Kidney (tissue), 14 donors: ENCODE results near the gene TMPRSS15. TPM values are rescaled to one million over a fixed set of nuclear protein-coding genes. Genes with fewer than 3 reads are reported as not detected.

Experiments used
- DNase-seq, 5 donors: peaks; one replicate each; pipeline ENCODE4 v3.0.0-alpha.2; 2013 to 2020
- FAIRE-seq: peaks from 2 replicates; lab custom pipeline; 2012; peaks lifted over from hg19 to GRCh38; lab: Jason Lieb, UNC
- H3K27ac ChIP-seq, 2 donors: one replicate each; pipeline ENCODE4 v1.7.0; 2013; ENCODE audit warnings: low read depth in 2 of 2, low read length in 2 of 2, inconsistent platforms in 1 of 2
- H3K27me3 ChIP-seq: one replicate; pipeline ENCODE4 v1.7.1; 2013; ENCODE audit warnings: low read length, inconsistent platforms; ENCODE audit not compliant: control insufficient read depth, insufficient read depth
- H3K36me3 ChIP-seq, 3 donors: one replicate each; pipeline versions ENCODE4 v1.7.0 to v1.7.1; 2013; ENCODE audit warnings: low read length in 3 of 3, control low read depth in 1 of 3, inconsistent platforms in 1 of 3; ENCODE audit not compliant: insufficient read depth in 3 of 3, control insufficient read depth in 2 of 3
- H3K4me1 ChIP-seq, 3 donors: one replicate each; pipeline versions ENCODE4 v1.7.0 to v1.7.1; 2013; ENCODE audit warnings: low read length in 3 of 3, inconsistent platforms in 1 of 3, low read depth in 1 of 3; ENCODE audit not compliant: control insufficient read depth in 2 of 3, insufficient read depth in 2 of 3
- H3K4me3 ChIP-seq, 3 donors: one replicate each; pipeline versions ENCODE4 v1.7.0 to v1.8.1; 2013; ENCODE audit warnings: low read length in 3 of 3, control low read depth in 1 of 3, inconsistent platforms in 1 of 3
- H3K9ac ChIP-seq, 3 donors: one replicate each; pipeline versions ENCODE4 v1.7.0 to v1.7.1; 2013; ENCODE audit warnings: low read length in 3 of 3, control low read depth in 1 of 3, inconsistent platforms in 1 of 3
- H3K9me3 ChIP-seq, 3 donors: one replicate each; pipeline versions ENCODE4 v1.7.0 to v1.7.1; 2013; ENCODE audit warnings: low read length in 3 of 3, control low read depth in 1 of 3, inconsistent platforms in 1 of 3; ENCODE audit not compliant: control insufficient read depth in 2 of 3, insufficient read depth in 1 of 3
- CTCF ChIP-seq: IDR thresholded peaks from 3 replicates; pipeline ENCODE4 v1.5.1; 2012; ENCODE audit warnings: mild to moderate bottlenecking, moderate library complexity, borderline replicate concordance; ENCODE audit not compliant: insufficient read depth; ENCODE audit errors: extremely low read depth
- intact Hi-C: fragments of 100-400 bp; cut with DNase I; formaldehyde crosslinking; loops from one replicate; pipeline ENCODE4 v1.11.1; 2022
- polyA plus RNA-seq: library from polyadenylated mRNA; stranded (reverse); fragments of 350-450 nt; fragmentation: Illumina TruSeq; extraction: RNeasy Lipid Tissue Mini Kit (QIAGEN cat#74804); gene quantifications from one replicate; pipeline ENCODE4 v1.2.3, GENCODE V29; 2014; ENCODE audit warnings: low read depth, low replicate concordance; ENCODE audit not compliant: insufficient read depth
- total RNA-seq: library from RNA; stranded (reverse); fragmentation: NEBNext Ultra II Directional; extraction: Animal tissue kit (Norgen Biotek cat#: 25700); gene quantifications from one replicate; pipeline ENCODE4 v1.2.1, GENCODE V29; 2021
- donor health status: control.
- donor health status: control.
- donor health status: control.
- donor health status: control.
- donor health status: control.
- donor health status: DM: yes; HTN: yes; CAD: no.
- donor health status: Normal renal cell carcinoma (clear cell type).

Gene TMPRSS15
- total and polyA plus RNA-seq, 2 donors from 2014 or later = 0.09 TPM; not detected in 1

- no peak for TF ChIP-seq CTCF
- Histone ChIP-seq H3K9me3 (no peaks in the 10 kb centered on the region), H3K36me3 (no peaks in the 10 kb centered on the region), H3K27me3 (no peaks in the 10 kb centered on the region), H3K9ac (no peak overlapping the region), H3K27ac (no peak overlapping the region), H3K4me3 (no peak overlapping the region), H3K4me1 (no peaks in the 10 kb centered on the region)
- FAIRE-seq (no peak), DNase-seq (no peak)
- intact Hi-C loops = no loop called here
Observed at GRCh38 chr21:18417141-18417790, 13.7 kb upstream of the TMPRSS15 start.

GRCh38 chr21:18411565-18411964 lies 8.0 kb upstream of the TMPRSS15 start:
- no peaks in the 10 kb centered on the region for H3K36me3 ChIP-seq
- no peak overlapping the region for H3K4me3 ChIP-seq
- H3K4me1 ChIP-seq = no peaks in the 10 kb centered on the region
- DNase-seq = no peak
- intact Hi-C loops = no loop called here
- no peak for FAIRE-seq
- TF ChIP-seq CTCF = no peak
- H3K27me3 ChIP-seq = no peaks in the 10 kb centered on the region
- H3K27ac ChIP-seq = no peak overlapping the region
- no peaks in the 10 kb centered on the region for H3K9me3 ChIP-seq
- no peak overlapping the region for H3K9ac ChIP-seq

GRCh38 chr21:18409579-18409978 lies 6.0 kb upstream of the TMPRSS15 start:
- intact Hi-C loops = no loop called here
- TF ChIP-seq CTCF = no peak
- H3K4me1 ChIP-seq = no peaks in the 10 kb centered on the region
- FAIRE-seq = no peak
- DNase-seq = no peak
- no peak overlapping the region for H3K4me3 ChIP-seq
- H3K9me3 ChIP-seq = no peaks in the 10 kb centered on the region
- H3K27me3 ChIP-seq = no peaks in the 10 kb centered on the region
- H3K36me3 ChIP-seq = no peaks in the 10 kb centered on the region
- H3K27ac ChIP-seq = no peak overlapping the region
- no peak overlapping the region for H3K9ac ChIP-seq

- Histone ChIP-seq H3K4me1 (no peaks in the 10 kb centered on the region), H3K9me3 (no peaks in the 10 kb centered on the region), H3K36me3 (no peaks in the 10 kb centered on the region), H3K9ac (no peak overlapping the region), H3K27me3 (no peaks in the 10 kb centered on the region), H3K4me3 (no peak overlapping the region), H3K27ac (no peak overlapping the region)
- FAIRE-seq (no peak), DNase-seq (no peak)
- intact Hi-C loops = no loop called here
- TF ChIP-seq CTCF = no peak
Observed at GRCh38 chr21:18398843-18399242, 4.7 kb downstream of the TMPRSS15 start.
